ENCODE data around the gene PTPRD. TPM values are rescaled to one million over a fixed set of nuclear protein-coding genes. Genes with fewer than 3 reads are reported as not detected.
"Not testable (repeated sequence)": the region's sequence is repeated elsewhere in the genome, so short reads cannot be mapped to it uniquely, and the experiment has no call there.

Gene PTPRD
- total RNA-seq, 2 donors from 2014 or later, result 60.1 to 75.7 TPM

GRCh38 chr9:9054354-9054992 lies 1558.3 kb downstream of the PTPRD start:
- TF ChIP-seq, protein P1, sequence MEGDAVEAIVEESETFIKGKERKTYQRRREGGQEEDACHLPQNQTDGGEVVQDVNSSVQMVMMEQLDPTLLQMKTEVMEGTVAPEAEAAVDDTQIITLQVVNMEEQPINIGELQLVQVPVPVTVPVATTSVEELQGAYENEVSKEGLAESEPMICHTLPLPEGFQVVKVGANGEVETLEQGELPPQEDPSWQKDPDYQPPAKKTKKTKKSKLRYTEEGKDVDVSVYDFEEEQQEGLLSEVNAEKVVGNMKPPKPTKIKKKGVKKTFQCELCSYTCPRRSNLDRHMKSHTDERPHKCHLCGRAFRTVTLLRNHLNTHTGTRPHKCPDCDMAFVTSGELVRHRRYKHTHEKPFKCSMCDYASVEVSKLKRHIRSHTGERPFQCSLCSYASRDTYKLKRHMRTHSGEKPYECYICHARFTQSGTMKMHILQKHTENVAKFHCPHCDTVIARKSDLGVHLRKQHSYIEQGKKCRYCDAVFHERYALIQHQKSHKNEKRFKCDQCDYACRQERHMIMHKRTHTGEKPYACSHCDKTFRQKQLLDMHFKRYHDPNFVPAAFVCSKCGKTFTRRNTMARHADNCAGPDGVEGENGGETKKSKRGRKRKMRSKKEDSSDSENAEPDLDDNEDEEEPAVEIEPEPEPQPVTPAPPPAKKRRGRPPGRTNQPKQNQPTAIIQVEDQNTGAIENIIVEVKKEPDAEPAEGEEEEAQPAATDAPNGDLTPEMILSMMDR (IDR thresholded peaks at IDR 0.05), result no peak
- no peak overlapping the region for H3K9ac ChIP-seq (ENCODE audit: low read depth in 2 of 2, low read length in 2 of 2)

DNA sequence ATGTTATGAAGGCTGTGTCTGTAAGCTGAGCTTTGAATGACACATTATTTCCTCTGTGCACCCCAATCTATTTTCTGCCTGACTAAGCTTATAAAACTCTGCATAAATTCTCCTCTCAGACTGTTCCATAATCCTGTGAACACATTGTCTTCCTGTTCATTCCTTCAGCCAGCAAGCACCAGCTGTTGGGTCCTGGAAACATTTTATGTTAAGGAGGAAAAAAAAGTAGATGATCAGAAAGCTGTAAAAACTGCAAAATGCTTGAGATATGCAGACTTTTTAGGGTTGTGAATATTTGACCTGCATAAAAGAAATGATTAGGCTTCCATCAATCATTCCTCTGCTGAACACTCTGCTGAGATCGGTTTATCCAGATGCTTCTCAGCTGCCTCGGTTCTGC lies 1567.2 kb downstream of the PTPRD start:
- Histone ChIP-seq H3K27ac (no peak overlapping the region), H3K27me3 (no peaks in the 10 kb centered on the region), H3K9me3 (no peaks in the 10 kb centered on the region)

More at GRCh38 chr9:9054354-9054992, 1558.3 kb downstream of the PTPRD start:
- Histone ChIP-seq H3K4me1 (no peaks in the 10 kb centered on the region), H3K27ac (no peak overlapping the region), H3K36me3 (no peaks in the 10 kb centered on the region), H3K4me3 (no peak overlapping the region), H3K9me3 (no peaks in the 10 kb centered on the region), H3K27me3 (no peaks in the 10 kb centered on the region)
- DNase-seq, result no peak
- intact Hi-C loops (cut with DNase I), result no loop called here

GRCh38 chr9:9045072-9045471 lies 1567.7 kb downstream of the PTPRD start:
- intact Hi-C loops (cut with DNase I), result no loop called here
- DNase-seq, result no peak
- Histone ChIP-seq H3K27me3 (no peaks in the 10 kb centered on the region), H3K36me3 (no peaks in the 10 kb centered on the region), H3K4me1 (no peaks in the 10 kb centered on the region), H3K27ac (no peak overlapping the region), H3K4me3 (no peak overlapping the region), H3K9me3 (no peaks in the 10 kb centered on the region), H3K9ac (ENCODE audit: low read depth in 2 of 2, low read length in 2 of 2) (no peak overlapping the region)
- TF ChIP-seq, protein P1 (IDR thresholded peaks at IDR 0.05), result no peak

More for the DNA sequence above, 1567.2 kb downstream of the PTPRD start:
- H3K4me3 ChIP-seq, result no peak overlapping the region
- H3K9ac ChIP-seq (ENCODE audit: low read depth in 2 of 2, low read length in 2 of 2), result no peak overlapping the region
- H3K36me3 ChIP-seq, result no peaks in the 10 kb centered on the region
- DNase-seq, result no peak
- intact Hi-C loops (cut with DNase I), result no loop called here
- H3K4me1 ChIP-seq, result no peaks in the 10 kb centered on the region
- TF ChIP-seq, protein P1 (IDR thresholded peaks at IDR 0.05), result no peak

DNA sequence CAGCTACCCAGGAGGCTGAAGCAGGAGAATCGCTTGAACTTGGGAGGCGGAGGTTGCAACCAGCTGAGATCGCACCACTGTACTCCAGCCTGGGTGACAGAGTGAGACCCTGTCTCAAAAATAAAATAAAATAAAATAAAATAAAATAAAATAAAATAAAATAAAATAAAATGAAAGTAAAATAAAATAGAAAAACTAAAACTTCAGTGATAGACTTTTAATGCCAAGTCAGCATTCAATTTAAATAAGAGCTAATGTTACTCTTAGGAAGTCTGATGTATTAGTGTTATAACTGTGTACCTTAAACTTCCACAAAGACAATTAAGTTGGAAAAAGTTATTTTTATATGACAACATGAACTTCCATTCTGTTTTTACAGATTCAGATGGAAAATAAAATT lies 1569.0 kb downstream of the PTPRD start:
- H3K27me3 ChIP-seq; H3K36me3 ChIP-seq; DNase-seq; H3K9ac ChIP-seq (ENCODE audit: low read depth in 2 of 2, low read length in 2 of 2); intact Hi-C loops (cut with DNase I); H3K27ac ChIP-seq; H3K9me3 ChIP-seq; H3K4me1 ChIP-seq; H3K4me3 ChIP-seq: not testable (repeated sequence)

GRCh38 chr9:9041756-9042155 lies 1571.0 kb downstream of the PTPRD start:
- H3K9me3 ChIP-seq, result no peaks in the 10 kb centered on the region
- H3K4me3 ChIP-seq, result no peak overlapping the region
- H3K4me1 ChIP-seq, result no peaks in the 10 kb centered on the region
- no peaks in the 10 kb centered on the region for H3K36me3 ChIP-seq
- TF ChIP-seq, protein P1 (IDR thresholded peaks at IDR 0.05), result no peak
- no peak overlapping the region for H3K27ac ChIP-seq
- intact Hi-C loops (cut with DNase I), result no loop called here
- no peak overlapping the region for H3K9ac ChIP-seq (ENCODE audit: low read depth in 2 of 2, low read length in 2 of 2)
- no peaks in the 10 kb centered on the region for H3K27me3 ChIP-seq
- no peak for DNase-seq

- H3K27ac ChIP-seq, result no peak overlapping the region
- H3K4me3 ChIP-seq, result no peak overlapping the region
- no peaks in the 10 kb centered on the region for H3K27me3 ChIP-seq
- H3K9me3 ChIP-seq, result no peaks in the 10 kb centered on the region
- H3K4me1 ChIP-seq, result no peaks in the 10 kb centered on the region
- no peak overlapping the region for H3K9ac ChIP-seq (ENCODE audit: low read depth in 2 of 2, low read length in 2 of 2)
- DNase-seq, result no peak
- TF ChIP-seq, protein P1 (IDR thresholded peaks at IDR 0.05), result no peak
- intact Hi-C loops (cut with DNase I), result no loop called here
- no peaks in the 10 kb centered on the region for H3K36me3 ChIP-seq
Observed at GRCh38 chr9:9033022-9033421, 1579.8 kb downstream of the PTPRD start.
